ENCODE measurements around the gene BEGAIN. TPM values are rescaled to one million over a fixed set of nuclear protein-coding genes. Genes with fewer than 3 reads are reported as not detected.

The BEGAIN gene
- total and polyA plus RNA-seq, 2 of the 8 experiments (the other 6 are each of a cell fraction or from before 2014, with no cell fraction given) = 2.9 to 3.0 TPM

- no peaks in the 10 kb centered on the region for H3K36me3 ChIP-seq (ENCODE audit: control insufficient read depth in 2 of 4, insufficient read depth in 4 of 4, low read length in 3 of 4)
- no peak overlapping the region for H2AK5ac ChIP-seq (ENCODE audit: low read depth, low read length)
- no peaks in the 10 kb centered on the region for H3K9me3 ChIP-seq (ENCODE audit: insufficient read depth in 2 of 2, low read depth in 1 of 2, low read length in 1 of 2)
- no peak overlapping the region for H3K9ac ChIP-seq (replicated peaks in 1 of 4; ENCODE audit: extremely low read depth in 1 of 4, low read depth in 3 of 4, low read length in 3 of 4)
- no peaks in the 10 kb centered on the region for H3K79me2 ChIP-seq (ENCODE audit: control insufficient read depth in 1 of 2, insufficient read depth in 2 of 2, low read length in 2 of 2)
- H3K4me2 ChIP-seq (ENCODE audit: insufficient read depth in 1 of 2, low read depth in 2 of 2, low read length in 2 of 2) = no peak overlapping the region
- CTCF ChIA-PET (ENCODE audit: partially characterized antibody) = interaction anchor here (0.9 to 2.0 kb wide), 3 partner anchors 11 to 295 kb away, joined by 3 to 6 read pairs (median 5); no protein-coding TSS in a partner anchor
- H2BK20ac ChIP-seq (ENCODE audit: low read length) = no peak overlapping the region
- H3K27me3 ChIP-seq (replicated peaks in 1 of 4; ENCODE audit: control insufficient read depth in 3 of 4, extremely low read depth in 1 of 4, insufficient read depth in 3 of 4, low read length in 3 of 4) = no peaks in the 10 kb centered on the region; a peak in 2 of 7 replicates
- no peak overlapping the region for H4K8ac ChIP-seq (ENCODE audit: extremely low read depth, insufficient read depth, low read length)
- no peak overlapping the region for H3K27ac ChIP-seq (ENCODE audit: low read depth, low read length)
- H3K23me2 ChIP-seq (ENCODE audit: low read depth, low read length) = peaks cover 2% of the 10 kb centered on the region; the same call in 1 of the 2 replicates
- H2BK5ac ChIP-seq (ENCODE audit: low read depth, low read length) = no peak overlapping the region
- no peak overlapping the region for H3K4ac ChIP-seq (replicated peaks; ENCODE audit: insufficient read length, low read depth, low read length)
- no peaks in the 10 kb centered on the region for H4K20me1 ChIP-seq (replicated peaks in 1 of 2; ENCODE audit: control insufficient read depth in 1 of 2, insufficient read depth in 2 of 2, low read length in 2 of 2)
- no peak overlapping the region for H2BK12ac ChIP-seq (ENCODE audit: low read depth, low read length)
- no peak overlapping the region for H2BK120ac ChIP-seq (replicated peaks; ENCODE audit: low read depth, low read length)
- no peak overlapping the region for H3K56ac ChIP-seq (replicated peaks; ENCODE audit: insufficient read length, low read depth, low read length)
- H3K14ac ChIP-seq (ENCODE audit: insufficient read length) = no peak overlapping the region
- POLR2A ChIA-PET (ENCODE audit: partially characterized antibody) = no interaction called here
- no peak overlapping the region for H3K23ac ChIP-seq (ENCODE audit: insufficient read length)
- H3K79me1 ChIP-seq (ENCODE audit: low read depth, low read length) = no peaks in the 10 kb centered on the region
- FAIRE-seq (no peak), DNase-seq (ENCODE audit: low read depth in 1 of 2, low spot score in 2 of 2) (no peak)
- no peaks in the 10 kb centered on the region; a peak in 1 of 7 replicates for H3K4me1 ChIP-seq (replicated peaks in 1 of 4; ENCODE audit: control insufficient read depth in 3 of 4, insufficient read depth in 4 of 4, low read length in 3 of 4)
- WGBS, 2 experiments (ENCODE audit: extremely low coverage in 1 of 2, insufficient coverage in 1 of 2, insufficient read length in 1 of 2, insufficient replicate concordance in 2 of 2, low coverage in 1 of 2, low lambda C conversion rate in 2 of 2, missing lambda C conversion rate in 1 of 2) = 92% methylated on average over 2 of the region's 4 CpGs; no CpG with 5 or more reads in 1 of the 2 experiments
- H3K18ac ChIP-seq (ENCODE audit: extremely low read depth, low read length) = no peak overlapping the region
- H3K4me3 ChIP-seq (ENCODE audit: extremely low read depth in 1 of 4, insufficient read depth in 2 of 4, low read depth in 3 of 4, low read length in 4 of 4) = no peak overlapping the region
- no peak overlapping the region for H2BK15ac ChIP-seq (ENCODE audit: low read length)
- no peak overlapping the region for H4K5ac ChIP-seq (ENCODE audit: insufficient read length, low read depth, low read length)
- H2AFZ ChIP-seq (ENCODE audit: low read length) = no peak overlapping the region
- H4K91ac ChIP-seq (replicated peaks; ENCODE audit: insufficient read length, low read length) = no peak overlapping the region
- TF ChIP-seq TBP (IDR thresholded peaks at IDR 0.05; ENCODE audit: low read depth, low read length) (no peak), SUZ12 (IDR thresholded peaks at IDR 0.05; ENCODE audit: low read length) (no peak), POLR2AphosphoS5 (IDR thresholded peaks at IDR 0.05; ENCODE audit: low read depth, low read length) (no peak), GTF2F1 (IDR thresholded peaks at IDR 0.05; ENCODE audit: borderline replicate concordance, low read depth, low read length) (no peak), SP4 (IDR thresholded peaks at IDR 0.05; ENCODE audit: low read length) (no peak), FOSL1 (IDR thresholded peaks at IDR 0.05; ENCODE audit: insufficient read depth, low read depth, low read length) (no peak), EGR1 (IDR thresholded peaks at IDR 0.05; ENCODE audit: borderline replicate concordance, low read depth, low read length) (no peak), PHF8 (conservative IDR thresholded peaks at IDR 0.05; ENCODE audit: low read depth, low read length) (no peak), ATF2 (IDR thresholded peaks at IDR 0.05; ENCODE audit: low read length) (no peak)
- TF ChIP-seq, protein P1, sequence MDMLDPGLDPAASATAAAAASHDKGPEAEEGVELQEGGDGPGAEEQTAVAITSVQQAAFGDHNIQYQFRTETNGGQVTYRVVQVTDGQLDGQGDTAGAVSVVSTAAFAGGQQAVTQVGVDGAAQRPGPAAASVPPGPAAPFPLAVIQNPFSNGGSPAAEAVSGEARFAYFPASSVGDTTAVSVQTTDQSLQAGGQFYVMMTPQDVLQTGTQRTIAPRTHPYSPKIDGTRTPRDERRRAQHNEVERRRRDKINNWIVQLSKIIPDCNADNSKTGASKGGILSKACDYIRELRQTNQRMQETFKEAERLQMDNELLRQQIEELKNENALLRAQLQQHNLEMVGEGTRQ (IDR thresholded peaks at IDR 0.05; ENCODE audit: low read length) = no peak
These were observed 18.0 kb upstream of the BEGAIN start for GRCh38 chr14:100605230-100605629.

Measured in H1 (cell line).